PC-9 (cell line): ENCODE measurements around the gene SNX8.
"Not testable (repeated sequence)": the region's sequence is repeated elsewhere in the genome, so short reads cannot be mapped to it uniquely, and the experiment has no call there.

Experiments
- EZH2 ChIP-seq: fragments of 200-600 bp; sonication (generic); IDR thresholded peaks from 2 replicates; pipeline ENCODE4 v1.8.0; 2017; ENCODE audit warnings: antibody characterized with exemption, low read depth
- TF ChIP-seq, protein P1 (sequence below): fragments of 200-600 bp; sonication (generic); conservative IDR thresholded peaks from 2 replicates; pipeline ENCODE4 v1.6.1; 2017; ENCODE audit warnings: mixed run types, antibody characterized with exemption, mild to moderate bottlenecking, moderate library complexity

DNA sequence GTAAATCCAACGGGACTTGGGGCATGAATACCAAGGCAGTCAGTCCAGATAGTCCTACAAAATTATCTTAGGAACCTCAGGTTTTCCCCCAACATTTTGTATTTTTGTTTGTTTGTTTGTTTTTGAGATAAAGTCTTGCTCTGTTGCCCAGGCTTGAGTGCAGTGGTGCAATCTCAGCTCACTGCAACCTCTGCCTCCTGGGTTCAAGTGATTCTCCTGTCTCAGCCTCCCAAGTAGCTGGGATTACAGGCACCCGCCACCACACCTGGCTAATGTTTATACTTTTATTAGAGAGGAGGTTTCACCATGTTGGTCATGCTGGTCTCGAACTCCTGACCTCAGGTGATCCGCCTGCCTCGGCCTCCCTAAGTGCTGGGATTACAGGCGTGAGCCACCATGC lies 9.0 kb downstream of the SNX8 start:
- TF ChIP-seq, protein P1, sequence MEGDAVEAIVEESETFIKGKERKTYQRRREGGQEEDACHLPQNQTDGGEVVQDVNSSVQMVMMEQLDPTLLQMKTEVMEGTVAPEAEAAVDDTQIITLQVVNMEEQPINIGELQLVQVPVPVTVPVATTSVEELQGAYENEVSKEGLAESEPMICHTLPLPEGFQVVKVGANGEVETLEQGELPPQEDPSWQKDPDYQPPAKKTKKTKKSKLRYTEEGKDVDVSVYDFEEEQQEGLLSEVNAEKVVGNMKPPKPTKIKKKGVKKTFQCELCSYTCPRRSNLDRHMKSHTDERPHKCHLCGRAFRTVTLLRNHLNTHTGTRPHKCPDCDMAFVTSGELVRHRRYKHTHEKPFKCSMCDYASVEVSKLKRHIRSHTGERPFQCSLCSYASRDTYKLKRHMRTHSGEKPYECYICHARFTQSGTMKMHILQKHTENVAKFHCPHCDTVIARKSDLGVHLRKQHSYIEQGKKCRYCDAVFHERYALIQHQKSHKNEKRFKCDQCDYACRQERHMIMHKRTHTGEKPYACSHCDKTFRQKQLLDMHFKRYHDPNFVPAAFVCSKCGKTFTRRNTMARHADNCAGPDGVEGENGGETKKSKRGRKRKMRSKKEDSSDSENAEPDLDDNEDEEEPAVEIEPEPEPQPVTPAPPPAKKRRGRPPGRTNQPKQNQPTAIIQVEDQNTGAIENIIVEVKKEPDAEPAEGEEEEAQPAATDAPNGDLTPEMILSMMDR = not testable (repeated sequence)
- not testable (repeated sequence) for TF ChIP-seq EZH2
